Keratinocyte (primary cell): ENCODE measurements around the gene ST6GALNAC5.

Experiments used
- CTCF ChIP-seq, 3 experiments: IDR thresholded peaks in 1 of 3; conservative IDR thresholded peaks in 1 of 3; optimal IDR thresholded peaks in 1 of 3; 2 replicates in 2 of 3; 3 replicates in 1 of 3; pipeline versions ENCODE3 to v1.5.1; 2011; ENCODE audit warnings: low read length in 3 of 3, mild to moderate bottlenecking in 3 of 3, moderate library complexity in 2 of 3, control low read depth in 1 of 3, inconsistent platforms in 1 of 3; ENCODE audit not compliant: insufficient read depth in 2 of 3; ENCODE audit errors: extremely low read depth in 1 of 3
- EZH2 ChIP-seq: IDR thresholded peaks from one replicate; pipeline ENCODE4 v1.6.1; 2012; ENCODE audit warnings: inconsistent platforms, mild to moderate bottlenecking, low read length, moderate library complexity

- TF ChIP-seq CTCF (optimal IDR thresholded peaks at IDR 0.05 in 1 of 3, IDR thresholded peaks at IDR 0.05 in 1 of 3, conservative IDR thresholded peaks at IDR 0.05 in 1 of 3; ENCODE audit: extremely low read depth in 1 of 3, insufficient read depth in 2 of 3, low read length in 3 of 3) (no peak), EZH2 (no peak)
Observed at GRCh38 chr1:76843821-76844464, 23.3 kb upstream of the ST6GALNAC5 start.
